Tibial nerve (tissue), 3 donors: Measurements from ENCODE around the gene IL17B.

ENCODE experiments used
- CTCF ChIP-seq, 5 experiments: fragments of 200-600 bp in 3 of 5; fragments of 450-650 bp in 2 of 5; sonication (generic) in 3 of 5; IDR thresholded peaks; one replicate each; pipeline ENCODE4 v1.5.1; 2016 to 2019; ENCODE audit warnings: antibody characterized with exemption in 5 of 5, mild to moderate bottlenecking in 3 of 5, moderate library complexity in 2 of 5
- POLR2A ChIP-seq, 2 donors: fragments of 450-650 bp; IDR thresholded peaks; one replicate each; pipeline ENCODE4 v1.6.1; 2017; ENCODE audit warnings: antibody characterized with exemption in 2 of 2, mild to moderate bottlenecking in 2 of 2, moderate library complexity in 2 of 2

- TF ChIP-seq CTCF (IDR thresholded peaks at IDR 0.05) (no peak), POLR2A (IDR thresholded peaks at IDR 0.05) (no peak)
Measured at GRCh38 chr5:149353911-149354310, 25.2 kb downstream of the IL17B start.
